ENCODE data around the gene PROM1. TPM values are rescaled to one million over a fixed set of nuclear protein-coding genes. Genes with fewer than 3 reads are reported as not detected.

PROM1 gene
- total and polyA plus RNA-seq, 2 experiments from 2014 or later, result 36.6 to 66.6 TPM

GRCh38 chr4:16021804-16022560 lies 61.8 kb downstream of the PROM1 start (continued):
- TF ChIP-seq, protein P1, sequence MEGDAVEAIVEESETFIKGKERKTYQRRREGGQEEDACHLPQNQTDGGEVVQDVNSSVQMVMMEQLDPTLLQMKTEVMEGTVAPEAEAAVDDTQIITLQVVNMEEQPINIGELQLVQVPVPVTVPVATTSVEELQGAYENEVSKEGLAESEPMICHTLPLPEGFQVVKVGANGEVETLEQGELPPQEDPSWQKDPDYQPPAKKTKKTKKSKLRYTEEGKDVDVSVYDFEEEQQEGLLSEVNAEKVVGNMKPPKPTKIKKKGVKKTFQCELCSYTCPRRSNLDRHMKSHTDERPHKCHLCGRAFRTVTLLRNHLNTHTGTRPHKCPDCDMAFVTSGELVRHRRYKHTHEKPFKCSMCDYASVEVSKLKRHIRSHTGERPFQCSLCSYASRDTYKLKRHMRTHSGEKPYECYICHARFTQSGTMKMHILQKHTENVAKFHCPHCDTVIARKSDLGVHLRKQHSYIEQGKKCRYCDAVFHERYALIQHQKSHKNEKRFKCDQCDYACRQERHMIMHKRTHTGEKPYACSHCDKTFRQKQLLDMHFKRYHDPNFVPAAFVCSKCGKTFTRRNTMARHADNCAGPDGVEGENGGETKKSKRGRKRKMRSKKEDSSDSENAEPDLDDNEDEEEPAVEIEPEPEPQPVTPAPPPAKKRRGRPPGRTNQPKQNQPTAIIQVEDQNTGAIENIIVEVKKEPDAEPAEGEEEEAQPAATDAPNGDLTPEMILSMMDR (conservative IDR thresholded peaks at IDR 0.05; ENCODE audit: low read depth in 2 of 2), result no peak
- TF ChIP-seq NANOG (IDR thresholded peaks at IDR 0.05; ENCODE audit: borderline replicate concordance), result no peak
- TF ChIP-seq EZH2 (IDR thresholded peaks at IDR 0.05; ENCODE audit: low read depth, unreplicated experiment), result no peak
- TF ChIP-seq, protein P2, sequence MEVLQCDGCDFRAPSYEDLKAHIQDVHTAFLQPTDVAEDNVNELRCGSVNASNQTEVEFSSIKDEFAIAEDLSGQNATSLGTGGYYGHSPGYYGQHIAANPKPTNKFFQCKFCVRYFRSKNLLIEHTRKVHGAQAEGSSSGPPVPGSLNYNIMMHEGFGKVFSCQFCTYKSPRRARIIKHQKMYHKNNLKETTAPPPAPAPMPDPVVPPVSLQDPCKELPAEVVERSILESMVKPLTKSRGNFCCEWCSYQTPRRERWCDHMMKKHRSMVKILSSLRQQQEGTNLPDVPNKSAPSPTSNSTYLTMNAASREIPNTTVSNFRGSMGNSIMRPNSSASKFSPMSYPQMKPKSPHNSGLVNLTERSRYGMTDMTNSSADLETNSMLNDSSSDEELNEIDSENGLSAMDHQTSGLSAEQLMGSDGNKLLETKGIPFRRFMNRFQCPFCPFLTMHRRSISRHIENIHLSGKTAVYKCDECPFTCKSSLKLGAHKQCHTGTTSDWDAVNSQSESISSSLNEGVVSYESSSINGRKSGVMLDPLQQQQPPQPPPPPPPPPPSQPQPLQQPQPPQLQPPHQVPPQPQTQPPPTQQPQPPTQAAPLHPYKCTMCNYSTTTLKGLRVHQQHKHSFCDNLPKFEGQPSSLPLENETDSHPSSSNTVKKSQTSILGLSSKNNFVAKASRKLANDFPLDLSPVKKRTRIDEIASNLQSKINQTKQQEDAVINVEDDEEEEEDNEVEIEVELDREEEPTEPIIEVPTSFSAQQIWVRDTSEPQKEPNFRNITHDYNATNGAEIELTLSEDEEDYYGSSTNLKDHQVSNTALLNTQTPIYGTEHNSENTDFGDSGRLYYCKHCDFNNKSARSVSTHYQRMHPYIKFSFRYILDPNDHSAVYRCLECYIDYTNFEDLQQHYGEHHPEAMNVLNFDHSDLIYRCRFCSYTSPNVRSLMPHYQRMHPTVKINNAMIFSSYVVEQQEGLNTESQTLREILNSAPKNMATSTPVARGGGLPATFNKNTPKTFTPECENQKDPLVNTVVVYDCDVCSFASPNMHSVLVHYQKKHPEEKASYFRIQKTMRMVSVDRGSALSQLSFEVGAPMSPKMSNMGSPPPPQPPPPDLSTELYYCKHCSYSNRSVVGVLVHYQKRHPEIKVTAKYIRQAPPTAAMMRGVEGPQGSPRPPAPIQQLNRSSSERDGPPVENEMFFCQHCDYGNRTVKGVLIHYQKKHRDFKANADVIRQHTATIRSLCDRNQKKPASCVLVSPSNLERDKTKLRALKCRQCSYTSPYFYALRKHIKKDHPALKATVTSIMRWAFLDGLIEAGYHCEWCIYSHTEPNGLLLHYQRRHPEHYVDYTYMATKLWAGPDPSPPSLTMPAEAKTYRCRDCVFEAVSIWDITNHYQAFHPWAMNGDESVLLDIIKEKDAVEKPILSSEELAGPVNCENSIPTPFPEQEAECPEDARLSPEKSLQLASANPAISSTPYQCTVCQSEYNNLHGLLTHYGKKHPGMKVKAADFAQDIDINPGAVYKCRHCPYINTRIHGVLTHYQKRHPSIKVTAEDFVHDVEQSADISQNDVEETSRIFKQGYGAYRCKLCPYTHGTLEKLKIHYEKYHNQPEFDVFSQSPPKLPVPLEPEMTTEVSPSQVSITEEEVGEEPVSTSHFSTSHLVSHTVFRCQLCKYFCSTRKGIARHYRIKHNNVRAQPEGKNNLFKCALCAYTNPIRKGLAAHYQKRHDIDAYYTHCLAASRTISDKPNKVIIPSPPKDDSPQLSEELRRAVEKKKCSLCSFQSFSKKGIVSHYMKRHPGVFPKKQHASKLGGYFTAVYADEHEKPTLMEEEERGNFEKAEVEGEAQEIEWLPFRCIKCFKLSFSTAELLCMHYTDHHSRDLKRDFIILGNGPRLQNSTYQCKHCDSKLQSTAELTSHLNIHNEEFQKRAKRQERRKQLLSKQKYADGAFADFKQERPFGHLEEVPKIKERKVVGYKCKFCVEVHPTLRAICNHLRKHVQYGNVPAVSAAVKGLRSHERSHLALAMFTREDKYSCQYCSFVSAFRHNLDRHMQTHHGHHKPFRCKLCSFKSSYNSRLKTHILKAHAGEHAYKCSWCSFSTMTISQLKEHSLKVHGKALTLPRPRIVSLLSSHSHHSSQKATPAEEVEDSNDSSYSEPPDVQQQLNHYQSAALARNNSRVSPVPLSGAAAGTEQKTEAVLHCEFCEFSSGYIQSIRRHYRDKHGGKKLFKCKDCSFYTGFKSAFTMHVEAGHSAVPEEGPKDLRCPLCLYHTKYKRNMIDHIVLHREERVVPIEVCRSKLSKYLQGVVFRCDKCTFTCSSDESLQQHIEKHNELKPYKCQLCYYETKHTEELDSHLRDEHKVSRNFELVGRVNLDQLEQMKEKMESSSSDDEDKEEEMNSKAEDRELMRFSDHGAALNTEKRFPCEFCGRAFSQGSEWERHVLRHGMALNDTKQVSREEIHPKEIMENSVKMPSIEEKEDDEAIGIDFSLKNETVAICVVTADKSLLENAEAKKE (CRISPR knock-in tag; IDR thresholded peaks at IDR 0.05), result no peak

- H3K4me2 ChIP-seq, result no peak overlapping the region
- peaks cover 30% of the 10 kb centered on the region for H3K36me3 ChIP-seq (ENCODE audit: insufficient read depth)
- TF ChIP-seq NANOG (IDR thresholded peaks at IDR 0.05; ENCODE audit: borderline replicate concordance) (no peak), CREB1 (CRISPR knock-in tag; IDR thresholded peaks at IDR 0.05; ENCODE audit: low read depth) (no peak), STAT1 (IDR thresholded peaks at IDR 0.05; ENCODE audit: unreplicated experiment) (no peak)
- TF ChIP-seq, protein P3, sequence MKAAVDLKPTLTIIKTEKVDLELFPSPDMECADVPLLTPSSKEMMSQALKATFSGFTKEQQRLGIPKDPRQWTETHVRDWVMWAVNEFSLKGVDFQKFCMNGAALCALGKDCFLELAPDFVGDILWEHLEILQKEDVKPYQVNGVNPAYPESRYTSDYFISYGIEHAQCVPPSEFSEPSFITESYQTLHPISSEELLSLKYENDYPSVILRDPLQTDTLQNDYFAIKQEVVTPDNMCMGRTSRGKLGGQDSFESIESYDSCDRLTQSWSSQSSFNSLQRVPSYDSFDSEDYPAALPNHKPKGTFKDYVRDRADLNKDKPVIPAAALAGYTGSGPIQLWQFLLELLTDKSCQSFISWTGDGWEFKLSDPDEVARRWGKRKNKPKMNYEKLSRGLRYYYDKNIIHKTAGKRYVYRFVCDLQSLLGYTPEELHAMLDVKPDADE (IDR thresholded peaks at IDR 0.05), result no peak
- TF ChIP-seq, protein P1 (conservative IDR thresholded peaks at IDR 0.05; ENCODE audit: low read depth in 2 of 2), result no peak
- Mint-ChIP-seq H3K36me3 (ENCODE audit: low read depth) (peaks cover 74% of the 10 kb centered on the region), H3K27ac (no peak overlapping the region), H3K9me3 (no peaks in the 10 kb centered on the region), H3K4me1 (no peaks in the 10 kb centered on the region), H3K27me3 (ENCODE audit: insufficient read depth, low read depth, poor library complexity) (peaks cover 3% of the 10 kb centered on the region), H3K4me3 (no peak overlapping the region)
- H3K4me3 ChIP-seq, result no peak overlapping the region
- H3K27me3 ChIP-seq (ENCODE audit: insufficient read depth), result no peaks in the 10 kb centered on the region
- H3K4me1 ChIP-seq (ENCODE audit: insufficient read depth), result no peaks in the 10 kb centered on the region
- no peaks in the 10 kb centered on the region for H3K79me2 ChIP-seq (replicated peaks; ENCODE audit: insufficient read depth)
- no peak overlapping the region for H3K27ac ChIP-seq (ENCODE audit: low read depth)
- no peak overlapping the region for H2AFZ ChIP-seq
- no peaks in the 10 kb centered on the region; the same call in 1 of the 2 replicates for H4K20me1 ChIP-seq (replicated peaks; ENCODE audit: insufficient read depth)
- no peaks in the 10 kb centered on the region for H3K9me2 ChIP-seq (ENCODE audit: insufficient read depth)
- no peak for ATAC-seq
- no peak for DNase-seq (ENCODE audit: low spot score)
- H3F3A ChIP-seq (replicated peaks; ENCODE audit: low read depth), result no peaks in the 10 kb centered on the region
Observed at GRCh38 chr4:16019649-16020048, 64.2 kb downstream of the PROM1 start.
